Ishikawa (cell line): ENCODE results near the gene ATP10D.

Experiments used
- CEBPB ChIP-seq: IDR thresholded peaks from 2 replicates; pipeline ENCODE4 v1.6.1; 2012
- CREB1 ChIP-seq: IDR thresholded peaks from 2 replicates; pipeline ENCODE4 v1.6.1; 2012; ENCODE audit warnings: low read depth
- EGR1 ChIP-seq: IDR thresholded peaks from 2 replicates; pipeline ENCODE4 v1.6.1; 2012
- EP300 ChIP-seq: IDR thresholded peaks from 2 replicates; pipeline ENCODE4 v1.6.1; 2012; ENCODE audit warnings: borderline replicate concordance
- RAD21 ChIP-seq: IDR thresholded peaks from 2 replicates; pipeline ENCODE4 v1.6.1; 2012; ENCODE audit warnings: low read depth
- TAF1 ChIP-seq: IDR thresholded peaks from 2 replicates; pipeline ENCODE4 v1.6.1; 2012; ENCODE audit warnings: low read depth, mild to moderate bottlenecking
- TCF12 ChIP-seq: IDR thresholded peaks from 2 replicates; pipeline ENCODE4 v1.6.1; 2012; ENCODE audit warnings: low read depth
- YY1 ChIP-seq: IDR thresholded peaks from 2 replicates; pipeline ENCODE4 v1.6.1; 2012; ENCODE audit warnings: low read depth
- ZBTB7A ChIP-seq: IDR thresholded peaks from 2 replicates; pipeline ENCODE4 v1.6.1; 2012; ENCODE audit warnings: low read depth
- TF ChIP-seq, protein P1 (sequence below): IDR thresholded peaks from 2 replicates; pipeline ENCODE4 v1.6.1; 2012; ENCODE audit warnings: low read depth, mild to moderate bottlenecking
- TF ChIP-seq, protein P2 (sequence below): IDR thresholded peaks from 2 replicates; pipeline ENCODE4 v1.6.1; 2012

DNA sequence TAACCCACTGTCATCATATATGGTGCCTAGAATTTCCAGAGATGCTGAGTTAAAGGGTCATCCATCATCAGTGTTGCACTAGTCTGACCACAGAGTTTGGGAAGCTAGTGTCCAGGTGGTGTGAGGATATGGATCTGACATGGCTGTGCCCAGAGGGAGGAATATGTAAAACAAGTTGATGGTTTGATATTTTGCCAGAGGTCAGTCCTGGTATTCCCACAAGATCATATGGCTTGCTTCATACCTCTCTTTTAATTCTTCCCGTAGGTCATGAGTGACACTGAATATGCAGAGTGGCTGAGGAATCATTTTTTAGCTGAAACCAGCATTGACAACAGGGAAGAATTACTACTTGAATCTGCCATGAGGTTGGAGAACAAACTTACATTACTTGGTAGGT, 75.6 kb downstream of the ATP10D start:
- TF ChIP-seq RAD21: no peak
- no peak for TF ChIP-seq ZBTB7A
- TF ChIP-seq EP300: no peak
- TF ChIP-seq, protein P1, sequence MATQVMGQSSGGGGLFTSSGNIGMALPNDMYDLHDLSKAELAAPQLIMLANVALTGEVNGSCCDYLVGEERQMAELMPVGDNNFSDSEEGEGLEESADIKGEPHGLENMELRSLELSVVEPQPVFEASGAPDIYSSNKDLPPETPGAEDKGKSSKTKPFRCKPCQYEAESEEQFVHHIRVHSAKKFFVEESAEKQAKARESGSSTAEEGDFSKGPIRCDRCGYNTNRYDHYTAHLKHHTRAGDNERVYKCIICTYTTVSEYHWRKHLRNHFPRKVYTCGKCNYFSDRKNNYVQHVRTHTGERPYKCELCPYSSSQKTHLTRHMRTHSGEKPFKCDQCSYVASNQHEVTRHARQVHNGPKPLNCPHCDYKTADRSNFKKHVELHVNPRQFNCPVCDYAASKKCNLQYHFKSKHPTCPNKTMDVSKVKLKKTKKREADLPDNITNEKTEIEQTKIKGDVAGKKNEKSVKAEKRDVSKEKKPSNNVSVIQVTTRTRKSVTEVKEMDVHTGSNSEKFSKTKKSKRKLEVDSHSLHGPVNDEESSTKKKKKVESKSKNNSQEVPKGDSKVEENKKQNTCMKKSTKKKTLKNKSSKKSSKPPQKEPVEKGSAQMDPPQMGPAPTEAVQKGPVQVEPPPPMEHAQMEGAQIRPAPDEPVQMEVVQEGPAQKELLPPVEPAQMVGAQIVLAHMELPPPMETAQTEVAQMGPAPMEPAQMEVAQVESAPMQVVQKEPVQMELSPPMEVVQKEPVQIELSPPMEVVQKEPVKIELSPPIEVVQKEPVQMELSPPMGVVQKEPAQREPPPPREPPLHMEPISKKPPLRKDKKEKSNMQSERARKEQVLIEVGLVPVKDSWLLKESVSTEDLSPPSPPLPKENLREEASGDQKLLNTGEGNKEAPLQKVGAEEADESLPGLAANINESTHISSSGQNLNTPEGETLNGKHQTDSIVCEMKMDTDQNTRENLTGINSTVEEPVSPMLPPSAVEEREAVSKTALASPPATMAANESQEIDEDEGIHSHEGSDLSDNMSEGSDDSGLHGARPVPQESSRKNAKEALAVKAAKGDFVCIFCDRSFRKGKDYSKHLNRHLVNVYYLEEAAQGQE: no peak
- TF ChIP-seq CREB1: no peak
- TF ChIP-seq YY1: no peak
- TF ChIP-seq TCF12: no peak
- TF ChIP-seq TAF1: no peak
- TF ChIP-seq CEBPB: no peak
- TF ChIP-seq EGR1: no peak
- TF ChIP-seq, protein P2, sequence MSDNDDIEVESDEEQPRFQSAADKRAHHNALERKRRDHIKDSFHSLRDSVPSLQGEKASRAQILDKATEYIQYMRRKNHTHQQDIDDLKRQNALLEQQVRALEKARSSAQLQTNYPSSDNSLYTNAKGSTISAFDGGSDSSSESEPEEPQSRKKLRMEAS: no peak
